BLaER1 treated with 17β-estradiol and CSF1 and Interleukin-3, amounts not matched to agents 10 nM and 100 nM (cell line): Measurements from ENCODE around the gene UTP4.

ENCODE experiments used
- H3K27ac ChIP-seq, 11 experiments: shearing (Covaris generic); formaldehyde crosslinking; 2 replicates each; pipeline ENCODE4 v1.8.1; 2022
- H3K27me3 ChIP-seq, 11 experiments: shearing (Covaris generic); formaldehyde crosslinking; 2 replicates each; pipeline ENCODE4 v1.8.1; 2022
- H3K36me3 ChIP-seq, 11 experiments: shearing (Covaris generic); formaldehyde crosslinking; 2 replicates each; pipeline ENCODE4 v1.8.1; 2022
- H3K4me1 ChIP-seq, 10 experiments: shearing (Covaris generic); formaldehyde crosslinking; 2 replicates each; pipeline ENCODE4 v1.8.1; 2022
- H3K4me2 ChIP-seq, 11 experiments: shearing (Covaris generic); formaldehyde crosslinking; 2 replicates each; pipeline ENCODE4 v1.8.1; 2022
- H3K4me3 ChIP-seq, 10 experiments: shearing (Covaris generic); formaldehyde crosslinking; 2 replicates each; pipeline ENCODE4 v1.8.1; 2022
- H3K9ac ChIP-seq, 11 experiments: shearing (Covaris generic); formaldehyde crosslinking; 2 replicates each; pipeline ENCODE4 v1.8.1; 2022
- H3K9me3 ChIP-seq, 11 experiments: shearing (Covaris generic); formaldehyde crosslinking; replicated peaks in 1 of 11; 2 replicates each; pipeline ENCODE4 v1.8.1; 2022
- H4K20me1 ChIP-seq, 11 experiments: shearing (Covaris generic); formaldehyde crosslinking; 2 replicates each; pipeline ENCODE4 v1.8.1; 2022
- Cebpa-rat ChIP-seq, 11 experiments: shearing (Covaris generic); IDR thresholded peaks; 2 replicates each; pipeline ENCODE4 v1.8.1; 2022

Gene UTP4

DNA sequence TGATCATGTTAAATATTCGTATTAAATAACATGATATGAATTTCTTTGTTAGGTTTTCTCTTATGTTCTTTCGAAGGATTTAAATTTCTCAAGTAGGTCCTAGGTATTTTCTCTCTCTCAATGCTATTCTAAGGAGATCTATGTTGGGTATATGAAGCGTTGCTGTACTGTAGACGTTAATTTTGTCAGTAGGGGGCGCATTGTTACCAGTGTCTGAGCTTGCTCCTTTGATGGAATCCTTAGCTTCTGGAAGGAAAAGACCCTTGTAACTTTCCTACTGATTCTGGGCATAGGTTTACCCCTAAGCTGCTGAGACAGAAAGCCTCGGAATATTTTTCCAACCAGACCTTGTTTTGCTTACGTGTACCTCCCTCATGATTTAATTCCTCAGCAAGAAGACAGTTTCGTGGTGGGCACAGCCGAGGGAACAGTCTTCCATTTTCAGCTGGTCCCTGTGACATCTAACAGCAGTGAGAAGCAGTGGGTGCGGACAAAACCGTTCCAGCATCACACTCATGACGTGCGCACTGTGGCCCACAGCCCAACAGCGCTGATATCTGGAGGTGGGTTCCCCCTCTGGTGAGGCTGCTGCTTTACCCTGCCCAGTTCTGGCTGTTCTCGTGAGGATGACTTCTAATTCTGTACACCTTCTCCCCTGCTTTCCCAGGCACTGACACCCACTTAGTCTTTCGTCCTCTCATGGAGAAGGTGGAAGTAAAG is 17.9 kb downstream of the UTP4 start:
- no peaks in the 10 kb centered on the region for H3K9me3 ChIP-seq
- peaks cover 80 to 100% (median 98%) of the 10 kb centered on the region in 11 experiments for H3K36me3 ChIP-seq
- no peaks in the 10 kb centered on the region for H3K4me1 ChIP-seq
- no peak overlapping the region for H3K27ac ChIP-seq
- H3K27me3 ChIP-seq: no peaks in the 10 kb centered on the region
- H3K4me2 ChIP-seq: no peak overlapping the region
- TF ChIP-seq Cebpa-rat (IDR thresholded peaks at IDR 0.05): no peak
- peaks cover 0 to 92% (median 69%) of the 10 kb centered on the region in 11 experiments; a peak in 19 of 22 replicates for H4K20me1 ChIP-seq
- H3K9ac ChIP-seq: no peak overlapping the region
- no peak overlapping the region for H3K4me3 ChIP-seq

DNA sequence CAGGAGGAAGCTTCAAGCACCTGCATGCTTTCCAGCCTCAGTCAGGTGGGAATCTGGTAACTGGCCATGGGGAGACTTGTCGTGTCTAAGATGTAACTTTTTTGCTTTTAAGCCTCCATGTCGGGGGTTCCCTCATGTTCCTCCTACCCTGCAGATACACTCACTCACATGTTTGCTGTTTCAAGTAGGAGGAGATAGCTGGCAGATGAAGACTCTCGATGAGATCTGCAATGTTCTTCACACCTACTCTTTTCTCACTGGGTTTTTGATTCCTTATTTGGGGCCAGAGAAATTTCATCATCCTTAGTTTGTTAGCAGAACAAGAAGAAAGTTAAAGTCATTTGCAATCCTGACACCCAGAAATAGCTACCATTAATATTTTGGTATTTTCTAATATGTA is 24.7 kb downstream of the UTP4 start:
- no peak for TF ChIP-seq Cebpa-rat (IDR thresholded peaks at IDR 0.05)
- Histone ChIP-seq H3K9me3 (no peaks in the 10 kb centered on the region), H3K4me2 (no peak overlapping the region), H3K4me1 (no peaks in the 10 kb centered on the region), H4K20me1 (peaks cover 0 to 48% (median 17%) of the 10 kb centered on the region in 11 experiments; a peak in 14 of 22 replicates), H3K36me3 (peaks cover 97 to 100% (median 100%) of the 10 kb centered on the region in 11 experiments), H3K27ac (no peak overlapping the region), H3K27me3 (no peaks in the 10 kb centered on the region), H3K4me3 (no peak overlapping the region), H3K9ac (no peak overlapping the region)

DNA sequence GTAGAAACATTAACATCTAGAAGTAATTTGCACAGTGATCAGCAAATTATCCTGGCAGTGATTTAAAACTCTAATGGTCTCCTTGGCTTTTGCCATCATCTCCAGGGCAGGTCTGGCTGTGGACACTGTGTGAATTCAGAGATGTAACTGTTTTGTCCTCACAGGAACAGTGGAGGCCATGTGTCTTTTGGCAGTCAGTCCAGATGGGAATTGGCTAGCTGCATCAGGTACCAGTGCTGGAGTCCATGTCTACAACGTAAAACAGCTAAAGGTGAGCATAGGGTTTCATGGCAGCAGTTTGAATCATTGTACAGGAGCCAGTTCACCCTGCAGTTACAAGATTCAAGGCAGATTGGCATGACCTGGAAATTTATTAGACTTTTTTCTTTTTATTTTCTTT is 27.7 kb downstream of the UTP4 start:
- no peak overlapping the region for H3K4me2 ChIP-seq
- H4K20me1 ChIP-seq: peaks cover 0 to 31% (median 16%) of the 10 kb centered on the region in 11 experiments; a peak in 14 of 22 replicates
- no peaks in the 10 kb centered on the region for H3K9me3 ChIP-seq
- H3K27me3 ChIP-seq: no peaks in the 10 kb centered on the region
- peaks cover 93 to 100% (median 99%) of the 10 kb centered on the region in 11 experiments for H3K36me3 ChIP-seq
- H3K4me1 ChIP-seq: no peaks in the 10 kb centered on the region
- no peak for TF ChIP-seq Cebpa-rat (IDR thresholded peaks at IDR 0.05)
- no peak overlapping the region for H3K4me3 ChIP-seq
- H3K9ac ChIP-seq: no peak overlapping the region
- no peak overlapping the region for H3K27ac ChIP-seq

DNA sequence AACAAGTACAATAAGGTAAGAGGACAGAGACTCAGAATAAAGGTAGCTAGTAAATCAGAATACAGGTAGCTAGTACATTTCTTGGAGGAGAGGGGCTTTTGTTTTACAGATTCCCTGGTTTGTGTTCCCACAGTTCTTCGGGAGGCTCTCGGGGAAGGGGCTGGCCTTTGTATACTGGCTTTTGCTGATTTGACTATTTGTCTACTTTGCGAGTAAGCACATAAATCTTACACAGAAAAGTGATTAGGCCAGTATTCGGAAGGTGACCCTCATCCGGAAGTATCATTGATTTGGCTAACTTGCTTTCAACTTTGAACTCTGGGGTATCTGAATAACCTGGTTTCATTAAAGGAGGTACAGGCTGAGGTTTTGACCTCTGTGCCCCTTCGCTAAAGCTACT is 33.1 kb downstream of the UTP4 start:
- Histone ChIP-seq H3K9ac (no peak overlapping the region), H4K20me1 (peaks cover 19 to 58% (median 42%) of the 10 kb centered on the region in 11 experiments; a peak in 18 of 22 replicates), H3K4me2 (no peak overlapping the region), H3K27me3 (0 out of 22 replicates have a peak, but pooled peaks cover 0 to 4% (median 0%) of the 10 kb centered on the region in 11 experiments), H3K9me3 (no peaks in the 10 kb centered on the region), H3K4me1 (peaks cover 3 to 16% (median 4%) of the 10 kb centered on the region in 10 experiments; a peak in 17 of 20 replicates), H3K36me3 (peaks cover 89 to 100% (median 99%) of the 10 kb centered on the region in 11 experiments), H3K27ac (no peak overlapping the region), H3K4me3 (no peak overlapping the region)
- no peak for TF ChIP-seq Cebpa-rat (IDR thresholded peaks at IDR 0.05)

- Histone ChIP-seq H3K27ac (no peak overlapping the region), H3K27me3 (0 out of 22 replicates have a peak, but pooled peaks cover 0 to 4% (median 0%) of the 10 kb centered on the region in 11 experiments), H3K9ac (no peak overlapping the region), H3K4me2 (no peak overlapping the region), H4K20me1 (peaks cover 24 to 65% (median 48%) of the 10 kb centered on the region in 11 experiments; a peak in 18 of 22 replicates), H3K4me3 (no peak overlapping the region), H3K4me1 (peaks cover 8 to 23% (median 11%) of the 10 kb centered on the region in 10 experiments; a peak in 17 of 20 replicates), H3K9me3 (no peaks in the 10 kb centered on the region), H3K36me3 (peaks cover 82 to 97% (median 92%) of the 10 kb centered on the region in 11 experiments)
- no peak for TF ChIP-seq Cebpa-rat (IDR thresholded peaks at IDR 0.05)
These were observed 33.9 kb downstream of the UTP4 start for GRCh38 chr16:69166221-69166833.

- H3K36me3 ChIP-seq: peaks cover 73 to 92% (median 88%) of the 10 kb centered on the region in 11 experiments
- peaks cover 24 to 74% (median 48%) of the 10 kb centered on the region in 11 experiments; a peak in 18 of 22 replicates for H4K20me1 ChIP-seq
- H3K9me3 ChIP-seq: no peaks in the 10 kb centered on the region
- no peak for TF ChIP-seq Cebpa-rat (IDR thresholded peaks at IDR 0.05)
- no peak overlapping the region for H3K4me3 ChIP-seq
- no peak overlapping the region for H3K4me2 ChIP-seq
- H3K9ac ChIP-seq: no peak overlapping the region
- H3K27ac ChIP-seq: no peak overlapping the region
- 0 out of 22 replicates have a peak, but pooled peaks cover 0 to 4% (median 0%) of the 10 kb centered on the region in 11 experiments for H3K27me3 ChIP-seq
- peaks cover 8 to 32% (median 16%) of the 10 kb centered on the region in 10 experiments; a peak in 17 of 20 replicates for H3K4me1 ChIP-seq
These were observed 34.8 kb downstream of the UTP4 start for GRCh38 chr16:69166946-69167930.

DNA sequence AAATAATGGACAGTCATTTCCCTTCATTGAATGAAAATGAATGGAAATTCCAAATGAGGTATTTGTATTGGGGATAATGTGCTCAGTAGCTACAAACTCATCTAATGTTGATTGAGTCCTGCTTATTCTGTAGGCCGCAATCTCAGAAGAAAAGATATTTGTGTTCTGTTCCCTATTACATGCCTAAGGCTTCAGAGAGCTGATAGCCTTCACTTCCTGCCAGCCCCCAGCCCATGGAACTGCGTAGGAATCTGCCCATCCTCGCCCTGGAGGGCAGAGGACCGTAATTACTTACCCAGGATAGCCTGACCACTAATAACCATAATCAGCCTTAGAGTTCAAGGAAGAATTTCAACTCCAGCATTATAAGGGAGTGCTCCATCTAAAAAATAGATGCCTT is 36.6 kb downstream of the UTP4 start:
- Histone ChIP-seq H3K27me3 (0 out of 22 replicates have a peak, but pooled peaks cover 0 to 4% (median 0%) of the 10 kb centered on the region in 11 experiments), H3K4me3 (no peak overlapping the region), H3K9me3 (no peaks in the 10 kb centered on the region), H3K4me1 (peaks cover 8 to 47% (median 19%) of the 10 kb centered on the region in 10 experiments; a peak in 17 of 20 replicates), H4K20me1 (peaks cover 18 to 89% (median 48%) of the 10 kb centered on the region in 11 experiments; a peak in 18 of 22 replicates), H3K9ac (no peak overlapping the region), H3K4me2 (no peak overlapping the region), H3K27ac (no peak overlapping the region), H3K36me3 (peaks cover 57 to 87% (median 81%) of the 10 kb centered on the region in 11 experiments)
- no peak for TF ChIP-seq Cebpa-rat (IDR thresholded peaks at IDR 0.05)

DNA sequence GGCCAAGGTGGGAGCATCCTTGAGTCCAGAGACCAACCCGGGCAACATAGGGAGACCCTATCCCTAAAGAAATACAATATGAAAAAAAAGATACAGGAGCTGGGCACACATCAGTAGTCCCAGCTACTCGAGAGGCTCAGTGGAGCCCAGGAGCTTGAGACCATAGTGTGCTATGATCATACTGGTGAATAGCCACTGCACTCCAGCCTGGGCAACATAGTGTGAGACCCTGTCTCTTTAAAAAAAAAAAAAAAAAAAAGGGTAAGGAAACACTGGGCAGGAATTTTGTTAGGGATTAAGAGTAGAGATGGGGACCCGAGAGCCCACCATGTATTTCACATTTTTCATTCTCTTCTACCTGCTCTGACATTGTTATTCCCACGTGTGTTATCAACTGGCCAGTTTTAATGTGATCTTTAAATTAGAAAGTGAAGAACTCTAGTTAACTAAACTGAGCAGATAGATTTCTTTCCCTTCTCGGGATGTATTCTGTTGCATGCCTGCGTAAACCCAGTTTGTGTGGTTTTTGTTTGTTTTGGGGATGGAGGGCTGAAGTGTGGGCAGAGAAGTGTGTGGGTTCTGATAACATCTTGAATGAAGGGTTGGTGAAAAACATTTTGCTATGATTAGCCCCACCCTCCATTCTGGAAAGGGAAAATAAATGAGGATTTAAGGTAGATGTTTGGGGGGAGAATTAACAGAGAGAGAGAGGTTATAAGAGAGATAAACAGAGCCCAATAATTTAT is 37.3 kb downstream of the UTP4 start:
- no peak overlapping the region for H3K27ac ChIP-seq
- peaks cover 8 to 52% (median 19%) of the 10 kb centered on the region in 10 experiments; a peak in 17 of 20 replicates for H3K4me1 ChIP-seq
- no peak for TF ChIP-seq Cebpa-rat (IDR thresholded peaks at IDR 0.05)

More for the DNA sequence above, 37.3 kb downstream of the UTP4 start:
- Histone ChIP-seq H3K4me3 (no peak overlapping the region), H3K9me3 (no peaks in the 10 kb centered on the region), H4K20me1 (peaks cover 18 to 88% (median 48%) of the 10 kb centered on the region in 11 experiments; a peak in 18 of 22 replicates), H3K4me2 (peak overlapping the region in 2 of 11 experiments; percentile 54 to 66; a peak in 3 of 22 replicates), H3K27me3 (0 out of 22 replicates have a peak, but pooled peaks cover 0 to 4% (median 0%) of the 10 kb centered on the region in 11 experiments), H3K9ac (no peak overlapping the region), H3K36me3 (peaks cover 52 to 87% (median 79%) of the 10 kb centered on the region in 11 experiments)
